Hepatocyte (in vitro differentiated cells): ENCODE data around the gene RAB22A. TPM values are rescaled to one million over a fixed set of nuclear protein-coding genes. Genes with fewer than 3 reads are reported as not detected.

Experiments
- DNase-seq: peaks from one replicate; pipeline ENCODE4 v3.0.0-alpha.2; 2016; ENCODE audit warnings: low spot score
- H2AFZ ChIP-seq: fragments of 200-600 bp; sonication (generic); 2 replicates; pipeline ENCODE4 v1.6.0; 2016; ENCODE audit warnings: antibody characterized with exemption, mild to moderate bottlenecking
- H3K27ac ChIP-seq: fragments of 200-600 bp; sonication (generic); 2 replicates; pipeline ENCODE4 v1.5.1; 2016; ENCODE audit warnings: mild to moderate bottlenecking
- H3K27me3 ChIP-seq: fragments of 200-600 bp; sonication (generic); 2 replicates; pipeline ENCODE4 v1.6.1; 2016
- H3K36me3 ChIP-seq: fragments of 200-600 bp; sonication (generic); replicated peaks from 2 replicates; pipeline ENCODE4 v1.5.1; 2016; ENCODE audit warnings: low read depth; ENCODE audit not compliant: insufficient read depth
- H3K4me1 ChIP-seq: fragments of 200-600 bp; sonication (generic); 2 replicates; pipeline ENCODE4 v1.5.1; 2016; ENCODE audit warnings: mild to moderate bottlenecking, moderate library complexity; ENCODE audit not compliant: insufficient read depth
- H3K4me2 ChIP-seq: fragments of 200-600 bp; sonication (generic); 2 replicates; pipeline ENCODE4 v1.6.0; 2016
- H3K4me3 ChIP-seq: fragments of 200-600 bp; sonication (generic); 2 replicates; pipeline ENCODE4 v1.5.1; 2016; ENCODE audit warnings: mild to moderate bottlenecking
- H3K79me2 ChIP-seq: fragments of 200-600 bp; sonication (generic); 2 replicates; pipeline ENCODE4 v1.6.0; 2017; ENCODE audit warnings: mild to moderate bottlenecking
- H3K9me2 ChIP-seq: fragments of 200-600 bp; sonication (generic); replicated peaks from 2 replicates; pipeline ENCODE4 v1.6.0; 2017; ENCODE audit warnings: mild to moderate bottlenecking; ENCODE audit not compliant: insufficient read depth
- H3K9me3 ChIP-seq: fragments of 200-600 bp; sonication (generic); 2 replicates; pipeline ENCODE4 v1.5.1; 2016; ENCODE audit warnings: low read depth, mild to moderate bottlenecking
- H4K20me1 ChIP-seq: fragments of 200-600 bp; sonication (generic); 2 replicates; pipeline ENCODE4 v1.6.0; 2016; ENCODE audit warnings: mild to moderate bottlenecking; ENCODE audit not compliant: insufficient read depth, poor library complexity, severe bottlenecking
- CTCF ChIP-seq: fragments of 200-600 bp; sonication (generic); IDR thresholded peaks from 2 replicates; pipeline ENCODE4 v1.5.1; 2016; ENCODE audit warnings: antibody characterized with exemption, mild to moderate bottlenecking; ENCODE audit not compliant: poor library complexity
- EZH2 ChIP-seq: fragments of 200-600 bp; sonication (generic); IDR thresholded peaks from 2 replicates; pipeline ENCODE4 v1.6.1; 2016; ENCODE audit warnings: antibody characterized with exemption, mild to moderate bottlenecking, borderline replicate concordance
- EZH2phosphoT487 ChIP-seq: fragments of 200-600 bp; sonication (generic); IDR thresholded peaks from one replicate; pipeline ENCODE4 v1.6.1; 2018; ENCODE audit warnings: antibody characterized with exemption, mild to moderate bottlenecking, low read depth, moderate library complexity; ENCODE audit not compliant: unreplicated experiment, severe bottlenecking
- WGBS: methylation state at CpG from one replicate; pipeline ENCODE4 v1.1.6; 2016; ENCODE audit warnings: low lambda C conversion rate; ENCODE audit errors: missing lambda C conversion rate; 5-methylcytosine and 5-hydroxymethylcytosine counted together
- polyA plus RNA-seq: library from polyadenylated mRNA; unstranded; fragments of >200 nt; fragmentation: Nextera tagmentation; extraction: Ambion mirVana; gene quantifications from 2 replicates; pipeline ENCODE4 v1.2.1, GENCODE V29; 2016
- total RNA-seq: library from RNA; depleted of rRNA; stranded (reverse); fragments of >200 nt; gene quantifications from 2 replicates; pipeline ENCODE4 v1.2.3, GENCODE V29; 2014

The RAB22A gene
- total and polyA plus RNA-seq, 2 experiments from 2014 or later = 18.4 to 26.9 TPM

GRCh38 chr20:58390659-58391035, 81.1 kb downstream of the RAB22A start:
- Histone ChIP-seq H4K20me1 (peaks cover 41% of the 10 kb centered on the region), H3K4me2 (peak overlapping the region; percentile 89), H3K4me1 (peaks cover 13% of the 10 kb centered on the region), H3K9me3 (no peaks in the 10 kb centered on the region), H3K9me2 (no peaks in the 10 kb centered on the region), H2AFZ (no peak overlapping the region), H3K79me2 (peaks cover 65% of the 10 kb centered on the region), H3K27me3 (no peaks in the 10 kb centered on the region), H3K4me3 (no peak overlapping the region), H3K27ac (no peak overlapping the region), H3K36me3 (no peaks in the 10 kb centered on the region)
- TF ChIP-seq EZH2phosphoT487 (no peak), CTCF (no peak), EZH2 (no peak)
- 98% methylated on average over 8 of the region's 8 CpGs for WGBS
- no peak for DNase-seq

GRCh38 chr20:58392286-58392685, 82.8 kb downstream of the RAB22A start:
- TF ChIP-seq EZH2phosphoT487 (no peak), CTCF (no peak), EZH2 (no peak)
- Histone ChIP-seq H3K27ac (no peak overlapping the region), H3K4me3 (no peak overlapping the region), H3K9me2 (no peaks in the 10 kb centered on the region), H3K9me3 (no peaks in the 10 kb centered on the region), H4K20me1 (peaks cover 56% of the 10 kb centered on the region), H3K79me2 (peaks cover 82% of the 10 kb centered on the region), H3K27me3 (no peaks in the 10 kb centered on the region), H3K36me3 (no peaks in the 10 kb centered on the region), H3K4me1 (peaks cover 13% of the 10 kb centered on the region), H2AFZ (no peak overlapping the region), H3K4me2 (no peak overlapping the region)
- DNase-seq = no peak
- WGBS = 90% methylated on average over 4 of the region's 4 CpGs

- no peak overlapping the region for H3K4me3 ChIP-seq
- WGBS = 87% methylated on average over 3 of the region's 3 CpGs
- H4K20me1 ChIP-seq = peaks cover 62% of the 10 kb centered on the region
- H3K79me2 ChIP-seq = peaks cover 92% of the 10 kb centered on the region
- no peaks in the 10 kb centered on the region for H3K9me2 ChIP-seq
- DNase-seq = no peak
- H2AFZ ChIP-seq = no peak overlapping the region
- peaks cover 13% of the 10 kb centered on the region for H3K4me1 ChIP-seq
- no peak overlapping the region for H3K4me2 ChIP-seq
- H3K36me3 ChIP-seq = no peaks in the 10 kb centered on the region
- TF ChIP-seq EZH2phosphoT487 = no peak
- TF ChIP-seq CTCF = no peak
- no peak for TF ChIP-seq EZH2
- no peak overlapping the region for H3K27ac ChIP-seq
- H3K27me3 ChIP-seq = no peaks in the 10 kb centered on the region
- H3K9me3 ChIP-seq = no peaks in the 10 kb centered on the region
These were observed 83.8 kb downstream of the RAB22A start for GRCh38 chr20:58393299-58393698.

- H3K79me2 ChIP-seq = peaks cover 100% of the 10 kb centered on the region
- 90% methylated on average over 4 of the region's 4 CpGs for WGBS
- no peak overlapping the region for H3K4me2 ChIP-seq
- H4K20me1 ChIP-seq = peaks cover 76% of the 10 kb centered on the region
- H3K36me3 ChIP-seq = no peaks in the 10 kb centered on the region
- H3K9me2 ChIP-seq = no peaks in the 10 kb centered on the region
- H2AFZ ChIP-seq = no peak overlapping the region
- TF ChIP-seq CTCF (no peak), EZH2 (no peak), EZH2phosphoT487 (no peak)
- H3K27me3 ChIP-seq = no peaks in the 10 kb centered on the region
- no peaks in the 10 kb centered on the region for H3K9me3 ChIP-seq
- H3K4me1 ChIP-seq = peaks cover 11% of the 10 kb centered on the region
- DNase-seq = no peak
- H3K27ac ChIP-seq = no peak overlapping the region
- no peak overlapping the region for H3K4me3 ChIP-seq
These were observed 85.3 kb downstream of the RAB22A start for GRCh38 chr20:58394801-58395200.
